Measurements from ENCODE around the gene HS2ST1.

DNA sequence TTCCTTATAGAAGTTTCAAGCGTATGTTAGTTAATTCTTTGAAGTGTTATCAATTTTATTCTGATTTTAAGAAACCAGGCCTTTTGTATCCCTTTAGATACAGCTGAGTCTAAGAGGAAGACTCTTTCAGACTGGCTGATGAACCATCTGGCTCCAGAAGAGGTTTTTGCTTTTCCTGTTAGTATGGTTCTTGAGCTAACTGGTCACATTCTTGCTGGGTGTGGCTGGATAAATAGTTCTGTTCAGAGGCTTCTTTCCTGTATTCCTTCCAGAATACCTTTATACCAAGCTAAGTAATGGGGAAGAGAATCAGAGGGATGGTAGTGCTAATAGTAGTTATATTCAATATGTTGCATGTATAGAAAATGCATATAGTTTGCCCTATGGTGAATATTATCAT, 12.4 kb downstream of the HS2ST1 start:
- no peak for TF ChIP-seq ZNF8 (CRISPR knock-in tag; IDR thresholded peaks at IDR 0.05)
- no peak for TF ChIP-seq ZC3H10 (CRISPR knock-in tag; IDR thresholded peaks at IDR 0.05)
- TF ChIP-seq, protein P1, sequence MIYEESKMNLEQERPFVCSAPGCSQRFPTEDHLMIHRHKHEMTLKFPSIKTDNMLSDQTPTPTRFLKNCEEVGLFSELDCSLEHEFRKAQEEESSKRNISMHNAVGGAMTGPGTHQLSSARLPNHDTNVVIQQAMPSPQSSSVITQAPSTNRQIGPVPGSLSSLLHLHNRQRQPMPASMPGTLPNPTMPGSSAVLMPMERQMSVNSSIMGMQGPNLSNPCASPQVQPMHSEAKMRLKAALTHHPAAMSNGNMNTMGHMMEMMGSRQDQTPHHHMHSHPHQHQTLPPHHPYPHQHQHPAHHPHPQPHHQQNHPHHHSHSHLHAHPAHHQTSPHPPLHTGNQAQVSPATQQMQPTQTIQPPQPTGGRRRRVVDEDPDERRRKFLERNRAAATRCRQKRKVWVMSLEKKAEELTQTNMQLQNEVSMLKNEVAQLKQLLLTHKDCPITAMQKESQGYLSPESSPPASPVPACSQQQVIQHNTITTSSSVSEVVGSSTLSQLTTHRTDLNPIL (CRISPR knock-in tag; IDR thresholded peaks at IDR 0.05; ENCODE audit: low read depth), result no peak
- no peak for TF ChIP-seq RARB (CRISPR knock-in tag; IDR thresholded peaks at IDR 0.05)
- no peak for TF ChIP-seq BACH2 (CRISPR knock-in tag; IDR thresholded peaks at IDR 0.05; ENCODE audit: borderline replicate concordance)
- no peak for TF ChIP-seq OSR1 (CRISPR knock-in tag; IDR thresholded peaks at IDR 0.05)
- TF ChIP-seq, protein P2, sequence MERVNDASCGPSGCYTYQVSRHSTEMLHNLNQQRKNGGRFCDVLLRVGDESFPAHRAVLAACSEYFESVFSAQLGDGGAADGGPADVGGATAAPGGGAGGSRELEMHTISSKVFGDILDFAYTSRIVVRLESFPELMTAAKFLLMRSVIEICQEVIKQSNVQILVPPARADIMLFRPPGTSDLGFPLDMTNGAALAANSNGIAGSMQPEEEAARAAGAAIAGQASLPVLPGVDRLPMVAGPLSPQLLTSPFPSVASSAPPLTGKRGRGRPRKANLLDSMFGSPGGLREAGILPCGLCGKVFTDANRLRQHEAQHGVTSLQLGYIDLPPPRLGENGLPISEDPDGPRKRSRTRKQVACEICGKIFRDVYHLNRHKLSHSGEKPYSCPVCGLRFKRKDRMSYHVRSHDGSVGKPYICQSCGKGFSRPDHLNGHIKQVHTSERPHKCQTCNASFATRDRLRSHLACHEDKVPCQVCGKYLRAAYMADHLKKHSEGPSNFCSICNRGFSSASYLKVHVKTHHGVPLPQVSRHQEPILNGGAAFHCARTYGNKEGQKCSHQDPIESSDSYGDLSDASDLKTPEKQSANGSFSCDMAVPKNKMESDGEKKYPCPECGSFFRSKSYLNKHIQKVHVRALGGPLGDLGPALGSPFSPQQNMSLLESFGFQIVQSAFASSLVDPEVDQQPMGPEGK (CRISPR knock-in tag; IDR thresholded peaks at IDR 0.05; ENCODE audit: borderline replicate concordance), result no peak
- TF ChIP-seq, protein P3, sequence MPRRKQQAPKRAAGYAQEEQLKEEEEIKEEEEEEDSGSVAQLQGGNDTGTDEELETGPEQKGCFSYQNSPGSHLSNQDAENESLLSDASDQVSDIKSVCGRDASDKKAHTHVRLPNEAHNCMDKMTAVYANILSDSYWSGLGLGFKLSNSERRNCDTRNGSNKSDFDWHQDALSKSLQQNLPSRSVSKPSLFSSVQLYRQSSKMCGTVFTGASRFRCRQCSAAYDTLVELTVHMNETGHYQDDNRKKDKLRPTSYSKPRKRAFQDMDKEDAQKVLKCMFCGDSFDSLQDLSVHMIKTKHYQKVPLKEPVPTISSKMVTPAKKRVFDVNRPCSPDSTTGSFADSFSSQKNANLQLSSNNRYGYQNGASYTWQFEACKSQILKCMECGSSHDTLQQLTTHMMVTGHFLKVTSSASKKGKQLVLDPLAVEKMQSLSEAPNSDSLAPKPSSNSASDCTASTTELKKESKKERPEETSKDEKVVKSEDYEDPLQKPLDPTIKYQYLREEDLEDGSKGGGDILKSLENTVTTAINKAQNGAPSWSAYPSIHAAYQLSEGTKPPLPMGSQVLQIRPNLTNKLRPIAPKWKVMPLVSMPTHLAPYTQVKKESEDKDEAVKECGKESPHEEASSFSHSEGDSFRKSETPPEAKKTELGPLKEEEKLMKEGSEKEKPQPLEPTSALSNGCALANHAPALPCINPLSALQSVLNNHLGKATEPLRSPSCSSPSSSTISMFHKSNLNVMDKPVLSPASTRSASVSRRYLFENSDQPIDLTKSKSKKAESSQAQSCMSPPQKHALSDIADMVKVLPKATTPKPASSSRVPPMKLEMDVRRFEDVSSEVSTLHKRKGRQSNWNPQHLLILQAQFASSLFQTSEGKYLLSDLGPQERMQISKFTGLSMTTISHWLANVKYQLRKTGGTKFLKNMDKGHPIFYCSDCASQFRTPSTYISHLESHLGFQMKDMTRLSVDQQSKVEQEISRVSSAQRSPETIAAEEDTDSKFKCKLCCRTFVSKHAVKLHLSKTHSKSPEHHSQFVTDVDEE (CRISPR knock-in tag; IDR thresholded peaks at IDR 0.05), result no peak

All from SK-N-SH treated with all-trans-retinoic acid at 6 μM for 48 hours (cell line).